UCSD-AML1 (cell line): ENCODE results near the gene ALDOB.

Source experiments
- DNase-seq: peaks from one replicate; lab custom pipeline; 2025; ENCODE audit not compliant: unreplicated experiment; lab: John Stamatoyannopoulos, UW

Gene ALDOB

GRCh38 chr9:101427957-101428655 is 7.5 kb downstream of the ALDOB start:
- DNase-seq = no peak

- no peak for DNase-seq
These were observed 8.2 kb downstream of the ALDOB start for GRCh38 chr9:101427358-101427757.

GRCh38 chr9:101421653-101422065 is 13.9 kb downstream of the ALDOB start:
- no peak for DNase-seq

- no peak for DNase-seq
These were observed 15.7 kb downstream of the ALDOB start for GRCh38 chr9:101419863-101420262.

- no peak for DNase-seq
These were observed 16.8 kb downstream of the ALDOB start for GRCh38 chr9:101418518-101419430.

GRCh38 chr9:101417977-101418376 is 17.6 kb downstream of the ALDOB start:
- DNase-seq = no peak

- DNase-seq = no peak
These were observed 18.2 kb downstream of the ALDOB start for GRCh38 chr9:101417389-101417788.

- DNase-seq = no peak
These were observed 20.0 kb downstream of the ALDOB start for GRCh38 chr9:101415578-101415977.

GRCh38 chr9:101414839-101415238 is 20.7 kb downstream of the ALDOB start:
- DNase-seq = no peak

GRCh38 chr9:101409079-101409477 is 26.5 kb downstream of the ALDOB start:
- no peak for DNase-seq

- DNase-seq = no peak
These were observed 27.0 kb downstream of the ALDOB start for GRCh38 chr9:101408374-101409078.

- no peak for DNase-seq
These were observed 31.9 kb downstream of the ALDOB start for GRCh38 chr9:101403516-101404285.

GRCh38 chr9:101400120-101400519 is 35.5 kb downstream of the ALDOB start:
- DNase-seq = no peak

GRCh38 chr9:101399643-101399970 is 36.0 kb downstream of the ALDOB start:
- DNase-seq = no peak

- no peak for DNase-seq
These were observed 36.5 kb downstream of the ALDOB start for GRCh38 chr9:101398930-101399642.

- peak; percentile 97 for DNase-seq
These were observed 37.3 kb downstream of the ALDOB start, which contains the start of the genes MRPL50 and ZNF189 for GRCh38 chr9:101398068-101398929. MRPL50 (minus strand) TSS chr9:101398618; CDS start chr9:101398592, 26 bp downstream. ZNF189 (plus strand) TSS chr9:101398851; CDS start chr9:101399157, 306 bp downstream.

- no peak for DNase-seq
These were observed 37.9 kb downstream of the ALDOB start for GRCh38 chr9:101397746-101398067.

- no peak for DNase-seq
These were observed 40.9 kb downstream of the ALDOB start for GRCh38 chr9:101394687-101395086.

GRCh38 chr9:101393135-101393534 is 42.4 kb downstream of the ALDOB start:
- no peak for DNase-seq
